Nephron progenitor cell (in vitro differentiated cells): ENCODE results near the gene LIME1.

Source experiments
- DNase-seq: peaks from one replicate; pipeline ENCODE4 v3.0.0; 2021
- H3K27ac Mint-ChIP-seq: 2 replicates; pipeline ENCODE4 v1.8.0; 2021; ENCODE audit warnings: mild to moderate bottlenecking, moderate library complexity, mixed read lengths
- H3K27me3 Mint-ChIP-seq: 2 replicates; pipeline ENCODE4 v1.8.0; 2021; ENCODE audit warnings: mild to moderate bottlenecking, low read depth, mixed read lengths; ENCODE audit not compliant: poor library complexity
- H3K36me3 Mint-ChIP-seq: 2 replicates; pipeline ENCODE4 v1.8.0; 2021; ENCODE audit warnings: low read depth, mixed read lengths
- H3K4me1 Mint-ChIP-seq: 2 replicates; pipeline ENCODE4 v1.8.0; 2021; ENCODE audit warnings: mixed read lengths
- H3K4me3 Mint-ChIP-seq: 2 replicates; pipeline ENCODE4 v1.8.0; 2021; ENCODE audit warnings: mild to moderate bottlenecking, moderate library complexity, mixed read lengths
- H3K9me3 Mint-ChIP-seq: 2 replicates; pipeline ENCODE4 v1.8.0; 2021; ENCODE audit warnings: mild to moderate bottlenecking, moderate library complexity, mixed read lengths
- TF ChIP-seq, protein P1 (sequence below): fragments of 200-600 bp; sonication (generic); IDR thresholded peaks from 2 replicates; pipeline ENCODE4 v1.5.0; 2021; ENCODE audit warnings: antibody characterized with exemption

The LIME1 gene

DNA sequence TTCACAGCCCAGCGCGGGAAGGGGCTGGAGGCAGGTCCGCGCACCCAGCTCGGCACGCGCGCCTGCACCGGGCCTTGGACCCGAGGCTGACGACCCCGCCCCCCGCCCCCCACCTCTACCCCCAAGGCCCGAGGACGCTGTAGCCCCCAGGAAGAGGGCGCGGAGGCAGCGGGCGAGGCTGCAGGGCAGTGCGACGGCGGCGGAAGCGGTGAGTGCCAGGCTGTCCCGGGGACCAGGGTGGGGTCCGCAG is 1.2 kb downstream of the LIME1 start:
- H3K4me3 Mint-ChIP-seq: no peak overlapping the region
- TF ChIP-seq, protein P1, sequence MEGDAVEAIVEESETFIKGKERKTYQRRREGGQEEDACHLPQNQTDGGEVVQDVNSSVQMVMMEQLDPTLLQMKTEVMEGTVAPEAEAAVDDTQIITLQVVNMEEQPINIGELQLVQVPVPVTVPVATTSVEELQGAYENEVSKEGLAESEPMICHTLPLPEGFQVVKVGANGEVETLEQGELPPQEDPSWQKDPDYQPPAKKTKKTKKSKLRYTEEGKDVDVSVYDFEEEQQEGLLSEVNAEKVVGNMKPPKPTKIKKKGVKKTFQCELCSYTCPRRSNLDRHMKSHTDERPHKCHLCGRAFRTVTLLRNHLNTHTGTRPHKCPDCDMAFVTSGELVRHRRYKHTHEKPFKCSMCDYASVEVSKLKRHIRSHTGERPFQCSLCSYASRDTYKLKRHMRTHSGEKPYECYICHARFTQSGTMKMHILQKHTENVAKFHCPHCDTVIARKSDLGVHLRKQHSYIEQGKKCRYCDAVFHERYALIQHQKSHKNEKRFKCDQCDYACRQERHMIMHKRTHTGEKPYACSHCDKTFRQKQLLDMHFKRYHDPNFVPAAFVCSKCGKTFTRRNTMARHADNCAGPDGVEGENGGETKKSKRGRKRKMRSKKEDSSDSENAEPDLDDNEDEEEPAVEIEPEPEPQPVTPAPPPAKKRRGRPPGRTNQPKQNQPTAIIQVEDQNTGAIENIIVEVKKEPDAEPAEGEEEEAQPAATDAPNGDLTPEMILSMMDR: no peak
- no peak overlapping the region for H3K27ac Mint-ChIP-seq
- H3K36me3 Mint-ChIP-seq: peaks cover 14% of the 10 kb centered on the region
- H3K4me1 Mint-ChIP-seq: no peaks in the 10 kb centered on the region
- no peaks in the 10 kb centered on the region for H3K9me3 Mint-ChIP-seq
- no peak for DNase-seq
- H3K27me3 Mint-ChIP-seq: peaks cover 8% of the 10 kb centered on the region

DNA sequence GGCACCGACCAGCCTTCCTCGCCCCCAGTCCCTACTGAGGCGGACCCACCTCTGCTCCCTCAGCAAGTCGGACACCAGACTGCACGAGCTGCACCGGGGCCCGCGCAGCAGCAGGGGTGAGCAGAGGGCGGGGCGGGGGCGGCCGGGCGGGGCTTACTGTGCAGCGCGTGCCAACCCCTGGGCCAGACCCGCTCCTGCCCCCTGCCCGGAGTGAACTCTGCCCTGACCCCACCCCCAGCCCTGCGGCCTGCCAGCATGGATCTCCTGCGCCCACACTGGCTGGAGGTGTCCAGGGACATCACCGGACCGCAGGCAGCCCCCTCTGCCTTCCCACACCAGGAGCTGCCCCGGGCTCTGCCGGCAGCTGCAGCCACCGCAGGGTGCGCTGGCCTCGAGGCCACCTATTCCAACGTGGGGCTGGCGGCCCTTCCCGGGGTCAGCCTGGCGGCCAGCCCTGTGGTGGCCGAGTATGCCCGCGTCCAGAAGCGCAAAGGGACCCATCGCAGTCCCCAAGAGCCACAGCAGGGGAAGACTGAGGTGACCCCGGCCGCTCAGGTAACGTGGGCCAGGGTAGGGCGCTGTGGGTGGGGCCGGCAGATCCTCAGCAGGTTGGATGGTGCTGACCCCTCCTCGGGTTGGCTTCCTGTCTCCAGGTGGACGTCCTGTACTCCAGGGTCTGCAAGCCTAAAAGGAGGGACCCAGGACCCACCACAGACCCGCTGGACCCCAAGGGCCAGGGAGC is 1.7 kb downstream of the LIME1 start:
- no peak overlapping the region for H3K27ac Mint-ChIP-seq
- H3K27me3 Mint-ChIP-seq: peaks cover 8% of the 10 kb centered on the region
- TF ChIP-seq, protein P1: no peak
- DNase-seq: no peak
- H3K36me3 Mint-ChIP-seq: peaks cover 14% of the 10 kb centered on the region
- no peak overlapping the region for H3K4me3 Mint-ChIP-seq
- peaks cover under 1% of the 10 kb centered on the region for H3K4me1 Mint-ChIP-seq
- H3K9me3 Mint-ChIP-seq: no peaks in the 10 kb centered on the region

DNA sequence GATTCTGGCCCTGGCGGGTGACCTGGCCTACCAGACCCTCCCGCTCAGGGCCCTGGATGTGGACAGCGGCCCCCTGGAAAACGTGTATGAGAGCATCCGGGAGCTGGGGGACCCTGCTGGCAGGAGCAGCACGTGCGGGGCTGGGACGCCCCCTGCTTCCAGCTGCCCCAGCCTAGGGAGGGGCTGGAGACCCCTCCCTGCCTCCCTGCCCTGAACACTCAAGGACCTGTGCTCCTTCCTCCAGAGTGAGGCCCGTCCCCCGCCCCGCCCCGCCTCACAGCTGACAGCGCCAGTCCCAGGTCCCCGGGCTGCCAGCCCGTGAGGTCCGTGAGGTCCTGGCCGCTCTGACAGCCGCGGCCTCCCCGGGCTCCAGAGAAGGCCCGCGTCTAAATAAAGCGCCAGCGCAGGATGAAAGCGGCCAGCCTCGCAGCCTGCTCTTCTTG is 2.2 kb downstream of the LIME1 start:
- Mint-ChIP-seq H3K27ac (no peak overlapping the region), H3K36me3 (peaks cover 14% of the 10 kb centered on the region), H3K4me1 (peaks cover 6% of the 10 kb centered on the region), H3K9me3 (no peaks in the 10 kb centered on the region), H3K27me3 (peaks cover 8% of the 10 kb centered on the region), H3K4me3 (no peak overlapping the region)
- TF ChIP-seq, protein P1: no peak
- peak; percentile 75 for DNase-seq

DNA sequence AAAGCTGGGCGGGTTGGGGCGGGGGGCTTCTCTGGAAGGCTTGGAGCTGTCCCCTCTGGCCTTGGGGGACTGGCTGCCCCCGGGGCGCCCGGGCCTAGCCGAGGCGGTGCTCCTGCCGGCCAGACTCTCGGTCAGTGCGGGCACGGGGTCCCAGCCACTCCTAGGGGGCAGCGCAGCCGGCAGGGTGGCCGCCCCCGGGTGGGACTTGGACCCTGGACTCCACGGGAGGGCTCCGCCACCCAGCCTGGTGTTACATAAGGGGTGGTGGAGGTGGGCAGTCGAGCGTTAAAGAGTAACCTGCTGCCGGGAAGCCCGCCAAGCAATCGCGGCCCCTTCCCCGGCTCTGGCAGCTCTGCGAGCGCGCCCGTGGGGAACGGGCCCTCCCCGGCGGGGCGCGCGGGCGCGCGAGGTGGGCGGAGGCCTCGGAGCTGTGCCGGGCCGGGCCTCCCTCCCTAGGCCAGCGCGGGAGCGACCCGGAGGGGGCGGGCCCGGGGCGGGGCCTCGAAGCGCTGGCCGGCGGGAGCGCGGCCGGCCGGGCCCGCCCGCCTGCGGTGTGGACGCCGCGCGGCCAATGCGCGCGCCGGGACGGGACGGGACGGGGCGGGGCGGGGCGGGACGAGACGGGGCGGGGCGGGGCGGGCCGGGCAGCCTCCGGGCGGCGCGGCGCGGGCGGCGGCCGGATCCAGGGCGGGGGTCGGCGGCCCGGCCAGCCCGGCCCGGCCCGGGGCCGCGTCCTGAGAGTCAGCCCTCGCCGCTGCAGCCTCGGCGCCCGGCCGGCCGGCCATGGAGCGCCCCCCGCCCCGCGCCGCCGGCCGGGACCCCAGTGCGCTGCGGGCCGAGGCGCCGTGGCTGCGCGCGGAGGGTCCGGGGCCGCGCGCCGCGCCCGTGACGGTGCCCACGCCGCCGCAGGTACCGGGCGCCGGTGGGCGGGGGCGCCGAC is 2.9 kb downstream of the LIME1 start, which contains the start of gene SLC2A4RG:
SLC2A4RG (plus strand) TSS at position 647 of the 940 bp plus-strand sequence; CDS start at position 784, 137 bp downstream.
- peaks cover 8% of the 10 kb centered on the region for H3K27me3 Mint-ChIP-seq
- H3K36me3 Mint-ChIP-seq: peaks cover 10% of the 10 kb centered on the region
- peak within 1 kb of the TSS; percentile 75 for H3K4me3 Mint-ChIP-seq
- H3K4me1 Mint-ChIP-seq: peaks cover 9% of the 10 kb centered on the region
- no peaks in the 10 kb centered on the region for H3K9me3 Mint-ChIP-seq
- TF ChIP-seq, protein P1: no peak
- peak; percentile 84 for DNase-seq
- H3K27ac Mint-ChIP-seq: no peak within 1 kb of the TSS

DNA sequence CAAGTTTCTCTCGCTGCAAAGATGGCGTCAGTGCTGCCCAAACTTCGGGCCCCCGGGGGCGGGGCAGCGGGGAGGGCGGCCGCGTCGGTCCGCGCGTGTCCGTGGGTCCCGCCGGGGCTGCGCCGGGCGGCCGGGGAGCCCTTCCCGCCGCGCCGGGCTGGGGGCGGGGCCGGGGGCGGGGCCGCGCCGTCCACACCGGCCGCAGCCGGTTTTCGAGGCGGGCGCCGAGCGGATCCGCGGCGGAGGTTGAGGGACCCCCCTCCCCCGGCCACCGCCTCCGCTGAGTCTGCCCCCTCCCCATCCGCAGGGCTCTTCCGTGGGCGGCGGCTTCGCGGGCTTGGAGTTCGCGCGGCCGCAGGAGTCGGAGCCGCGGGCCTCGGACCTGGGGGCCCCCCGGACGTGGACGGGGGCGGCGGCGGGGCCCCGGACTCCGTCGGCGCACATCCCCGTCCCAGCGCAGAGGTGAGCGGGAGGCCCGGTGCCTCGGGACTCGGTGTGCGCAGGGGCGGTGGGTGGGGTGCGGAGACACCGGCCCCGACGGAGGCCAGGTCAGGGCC is 3.7 kb downstream of the LIME1 start:
- Mint-ChIP-seq H3K4me3 (peak overlapping the region; percentile 75), H3K27ac (no peak overlapping the region), H3K9me3 (no peaks in the 10 kb centered on the region), H3K27me3 (peaks cover 8% of the 10 kb centered on the region), H3K36me3 (peaks cover 10% of the 10 kb centered on the region), H3K4me1 (peaks cover 9% of the 10 kb centered on the region)
- peak; percentile 64 for DNase-seq
- TF ChIP-seq, protein P1: no peak
